Suppressor macrophage treated with lipopolysaccharide for 4 hours (primary cell): ENCODE data around the gene NINL.

Experiments
- DNase-seq: peaks from one replicate; pipeline ENCODE4 v3.0.0-alpha.2; 2020

The NINL gene

GRCh38 chr20:25499031-25499430 lies 86.3 kb downstream of the NINL start:
- DNase-seq = no peak

GRCh38 chr20:25498280-25498606 lies 87.1 kb downstream of the NINL start:
- DNase-seq = no peak

DNA sequence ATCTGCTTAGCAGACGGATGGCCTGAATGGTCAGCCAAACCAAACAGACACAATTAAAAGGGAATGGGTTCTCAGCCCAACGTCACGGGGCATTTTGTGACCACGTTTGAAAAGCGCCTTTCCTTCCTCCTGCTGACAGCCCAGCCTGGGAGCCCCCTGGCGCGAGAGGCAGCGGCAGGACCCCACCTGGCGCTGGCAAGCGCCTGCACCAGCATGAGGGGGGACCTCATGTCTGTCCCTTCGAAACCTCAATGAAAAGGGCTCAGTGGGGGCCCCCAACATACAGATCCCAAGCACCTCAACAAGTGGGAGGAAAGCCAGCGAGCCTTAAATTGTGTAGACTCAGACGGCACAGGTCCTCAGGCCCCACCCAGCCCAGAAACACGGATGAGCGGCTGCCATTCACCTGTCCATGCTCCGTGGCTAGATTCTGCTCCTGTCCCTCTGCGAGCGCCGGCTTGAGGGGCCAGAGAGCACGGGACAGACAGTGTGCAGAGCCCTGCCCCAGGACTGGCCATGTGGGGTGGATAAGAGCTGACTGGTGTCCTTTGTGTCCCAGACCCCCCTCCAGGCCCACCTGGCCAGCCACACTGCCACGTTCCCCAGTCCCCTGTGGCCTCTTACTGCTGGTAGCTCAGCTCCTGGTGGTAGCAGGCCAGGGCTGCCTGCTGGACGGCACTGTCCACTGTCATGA lies 87.6 kb downstream of the NINL start:
- DNase-seq = no peak

GRCh38 chr20:25496968-25497401 lies 88.3 kb downstream of the NINL start:
- DNase-seq = no peak

DNA sequence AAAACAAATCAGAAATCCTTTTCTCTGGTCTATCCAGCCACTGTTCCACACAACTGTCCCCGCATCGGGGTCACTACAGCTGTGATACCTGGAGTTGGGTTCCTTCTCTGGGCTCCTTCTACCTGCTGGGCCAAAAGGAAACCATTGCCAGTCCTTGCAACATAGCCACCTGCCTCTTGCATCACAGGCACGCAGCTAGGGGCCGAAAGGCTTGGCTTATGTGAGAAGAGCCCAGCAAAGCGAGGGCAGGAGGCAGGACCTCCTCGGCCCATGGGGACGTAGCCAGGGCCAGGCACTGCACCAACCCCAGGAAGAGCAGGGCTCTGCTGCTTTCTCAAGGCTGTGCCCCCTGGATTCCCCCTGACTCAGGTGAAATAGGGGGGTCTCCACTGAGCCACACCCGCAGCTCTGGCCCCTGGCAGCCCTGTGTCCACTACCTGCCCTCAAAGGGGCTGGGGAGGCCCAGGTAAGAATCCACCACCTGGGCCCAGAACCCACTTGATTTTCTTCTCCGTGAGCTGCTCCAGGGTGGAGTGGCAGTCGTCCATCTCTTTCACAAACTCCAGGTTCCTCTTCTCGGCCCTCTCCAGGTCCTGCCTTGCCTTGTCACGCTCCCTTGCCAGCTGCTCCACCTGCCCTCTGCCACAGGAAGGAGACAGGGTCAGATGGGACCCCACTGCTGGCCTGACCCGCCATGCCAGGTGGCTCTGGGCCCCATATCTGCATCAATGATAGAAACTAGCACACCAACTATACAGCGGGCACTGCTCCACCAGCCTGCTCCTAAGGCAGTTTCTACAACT lies 89.0 kb downstream of the NINL start:
- no peak for DNase-seq

DNA sequence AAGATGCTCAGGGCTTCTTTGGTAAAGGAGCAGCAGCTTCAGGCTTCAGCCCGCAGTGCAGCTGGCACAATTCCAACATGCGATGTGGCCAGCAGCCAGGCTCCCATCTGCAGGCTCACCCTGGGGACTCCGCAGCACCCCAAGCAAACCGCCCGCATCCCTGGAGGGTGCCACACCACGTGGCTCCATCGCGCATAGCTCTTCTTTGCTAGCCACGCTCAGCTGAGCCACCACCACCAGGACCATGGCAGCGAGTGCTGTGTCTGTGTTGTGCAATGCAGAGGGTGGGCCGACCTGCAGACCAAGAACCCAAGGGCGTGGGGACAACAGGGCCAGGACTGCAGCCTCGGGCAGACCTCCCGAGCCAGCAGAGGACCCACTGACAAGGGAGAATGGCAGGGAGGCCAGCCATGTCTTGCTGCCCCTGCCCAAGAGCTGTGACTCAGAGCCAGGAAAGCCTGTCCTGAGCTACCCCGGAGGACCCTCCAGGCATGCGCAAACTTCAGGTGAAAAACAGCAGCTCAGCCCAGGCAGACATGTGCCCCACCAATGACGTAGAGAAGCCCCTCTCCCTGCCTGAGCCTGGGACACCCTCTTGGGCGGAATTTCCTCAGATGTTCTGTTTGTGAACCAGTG lies 90.0 kb downstream of the NINL start:
- DNase-seq = no peak

DNA sequence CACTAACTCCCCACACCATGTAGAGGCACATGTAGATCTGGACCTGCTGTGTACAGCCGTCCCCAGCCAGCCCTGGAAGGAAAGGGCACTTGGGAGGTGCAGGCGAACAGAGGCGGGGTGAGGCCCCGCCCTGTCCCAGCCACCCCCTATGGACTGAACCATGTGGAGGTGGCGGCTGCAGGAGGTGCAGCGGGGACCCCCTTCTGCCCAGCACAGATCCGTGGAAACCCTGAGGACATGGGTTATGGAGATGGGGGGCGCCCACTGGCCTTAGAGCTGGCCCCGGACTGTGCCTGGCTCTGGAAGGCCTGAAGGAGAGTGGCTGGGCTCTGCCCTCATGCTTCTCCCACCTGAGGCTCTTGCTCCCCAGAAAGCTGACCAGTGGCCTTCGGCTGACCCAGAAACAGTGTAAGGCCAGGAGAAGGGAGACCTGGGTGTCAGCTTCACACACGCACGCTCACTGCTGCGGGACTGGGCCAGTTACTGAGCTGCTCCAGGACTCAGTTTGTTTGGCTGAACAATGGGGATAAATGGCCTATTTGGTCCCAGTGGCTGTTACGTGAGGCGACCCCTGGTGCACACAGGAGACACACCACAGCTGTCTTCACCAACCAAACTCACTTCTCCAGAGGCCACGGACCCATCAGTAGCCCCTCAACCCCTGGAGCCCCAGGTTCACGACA lies 90.7 kb downstream of the NINL start:
- no peak for DNase-seq

GRCh38 chr20:25493748-25494505 lies 91.4 kb downstream of the NINL start:
- DNase-seq = no peak

GRCh38 chr20:25493137-25493536 lies 92.2 kb downstream of the NINL start:
- DNase-seq = no peak

- no peak for DNase-seq
Measured at GRCh38 chr20:25491446-25492038, 93.8 kb downstream of the NINL start.

- no peak for DNase-seq
Measured at GRCh38 chr20:25490656-25491445, 94.5 kb downstream of the NINL start.

GRCh38 chr20:25489221-25489871 lies 96.0 kb downstream of the NINL start:
- DNase-seq = no peak

DNA sequence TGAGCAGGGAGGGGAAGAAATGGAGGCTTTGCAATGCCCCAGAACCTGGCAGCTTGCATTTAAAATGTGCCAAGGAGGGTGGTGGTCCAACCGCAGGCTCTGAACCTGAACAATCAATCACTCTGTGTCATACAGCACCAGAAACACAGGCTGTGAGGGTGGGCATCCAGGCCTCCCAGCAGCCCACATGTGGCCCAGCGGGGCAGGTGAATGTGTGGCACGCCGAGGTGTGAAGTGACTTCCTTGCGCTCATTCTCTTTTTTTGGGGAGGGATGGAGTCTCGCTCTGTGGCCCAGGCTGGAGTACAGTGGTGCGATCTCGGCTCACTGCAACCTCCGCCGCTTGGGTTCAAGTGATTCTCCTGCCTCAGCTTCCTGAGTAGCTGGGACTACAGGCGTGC lies 97.4 kb downstream of the NINL start:
- no peak for DNase-seq

DNA sequence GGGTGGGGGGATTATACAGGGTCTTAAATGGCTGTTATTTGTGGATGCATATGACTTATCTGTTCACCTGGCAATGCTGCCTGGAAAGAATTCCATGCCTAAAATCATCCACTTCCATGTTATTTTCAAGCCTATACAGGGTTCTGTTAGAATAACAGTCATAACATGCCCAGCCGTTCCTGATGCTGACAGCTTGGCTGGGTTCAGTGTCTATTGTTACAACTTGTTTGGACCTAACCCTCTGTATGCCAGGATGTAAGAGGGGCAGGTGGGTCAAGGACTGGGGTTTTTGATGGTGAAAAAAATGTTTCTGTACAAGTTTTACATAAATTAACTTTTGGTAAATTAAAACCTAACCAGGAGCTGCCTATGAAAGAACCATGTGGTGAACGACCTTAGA lies 98.0 kb downstream of the NINL start:
- DNase-seq = no peak

DNA sequence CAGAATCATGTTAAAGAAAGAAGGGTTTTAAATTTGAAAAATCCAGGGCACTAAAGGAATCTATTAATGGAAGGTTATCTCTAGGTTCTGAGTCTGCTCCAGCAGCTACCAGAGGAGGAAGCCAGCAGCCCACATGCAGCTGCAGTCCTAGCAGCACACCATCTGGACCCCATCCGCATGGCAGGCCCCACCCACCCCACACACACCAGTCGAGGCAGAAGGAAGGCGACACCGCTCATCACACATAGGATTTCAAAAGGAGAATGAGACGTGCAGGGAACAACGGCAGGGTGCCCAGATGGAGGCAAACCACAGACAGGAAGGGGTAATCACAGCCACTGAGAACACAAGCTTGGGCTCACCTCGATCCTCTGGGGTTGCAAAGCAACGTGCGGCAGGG lies 99.0 kb downstream of the NINL start:
- no peak for DNase-seq

DNA sequence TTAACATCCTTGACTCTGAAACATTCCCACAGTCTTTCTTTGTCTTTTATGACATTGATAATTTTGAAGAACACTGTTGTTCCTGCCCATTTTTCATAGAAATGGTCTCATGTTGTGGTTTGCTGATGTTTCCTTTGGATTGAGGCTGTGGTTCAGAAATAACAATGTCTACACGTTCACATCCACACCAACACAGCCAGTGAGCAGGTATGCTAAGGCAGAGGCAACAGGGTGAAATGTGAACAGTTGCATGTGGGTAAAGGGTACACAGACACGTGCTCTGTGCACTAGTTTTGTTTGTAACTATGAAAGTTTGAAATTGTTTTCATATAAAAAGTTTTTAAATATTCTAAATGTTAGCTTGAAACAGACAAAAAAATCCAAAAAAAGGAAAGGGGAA lies 99.5 kb downstream of the NINL start:
- no peak for DNase-seq

DNA sequence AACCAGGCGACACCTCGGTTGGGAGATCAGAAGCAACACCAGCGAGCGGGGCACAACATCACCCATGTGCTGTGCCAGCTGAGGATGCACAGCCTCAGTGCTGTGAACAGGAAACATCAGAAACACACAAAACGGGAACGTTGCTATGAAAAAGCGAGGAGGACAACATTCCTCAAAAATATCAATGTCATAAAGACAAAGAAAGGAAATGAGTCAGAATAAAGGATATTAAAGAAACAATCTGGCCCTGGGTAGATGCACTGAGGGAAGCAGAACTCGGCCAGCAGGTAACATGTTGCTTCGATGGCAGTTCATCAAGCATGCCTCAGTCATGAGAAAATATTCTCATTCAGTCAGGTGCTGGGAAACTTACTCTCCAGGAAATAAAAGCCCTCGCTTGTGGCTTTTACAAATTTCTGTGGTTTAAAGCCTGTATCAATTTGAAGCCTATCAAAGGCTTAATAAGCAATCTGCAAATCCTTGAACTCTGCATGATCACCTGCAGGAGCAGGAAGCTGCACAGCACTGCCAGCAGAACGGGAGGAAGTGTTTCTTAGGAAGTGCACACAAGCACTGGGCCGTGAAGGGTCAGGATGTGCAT lies 100.3 kb downstream of the NINL start:
- DNase-seq = no peak

DNA sequence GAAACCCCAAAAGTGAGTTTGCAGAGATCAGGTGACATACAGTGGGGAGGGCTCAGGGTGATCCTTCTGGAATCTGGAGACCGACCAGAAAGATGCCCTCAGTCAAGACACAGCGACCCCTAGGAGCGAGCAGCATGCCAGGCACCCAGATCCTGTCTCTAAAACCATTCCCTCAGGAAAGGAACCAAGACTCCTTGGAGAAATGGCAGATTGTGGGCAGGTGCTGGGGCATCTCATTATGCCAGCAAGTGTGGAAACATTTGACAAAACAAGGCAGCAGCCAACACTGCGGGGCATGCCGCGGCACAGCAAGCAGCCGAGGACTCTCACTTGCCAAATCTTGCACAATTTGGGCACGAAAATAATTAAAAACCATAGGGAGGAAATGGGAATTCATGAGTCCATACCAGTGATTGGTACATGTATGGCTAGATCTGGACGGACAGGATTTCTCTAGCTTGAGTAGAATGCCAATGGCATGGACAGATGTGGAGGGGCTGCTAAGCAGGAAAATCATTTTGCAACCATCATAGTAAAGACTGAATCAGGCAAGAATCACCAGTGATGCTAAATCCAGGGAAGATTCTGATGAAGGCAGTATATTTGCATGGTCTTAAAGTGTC lies 101.0 kb downstream of the NINL start:
- no peak for DNase-seq

GRCh38 chr20:25483431-25484132 lies 101.7 kb downstream of the NINL start:
- DNase-seq = peak; percentile 52

DNA sequence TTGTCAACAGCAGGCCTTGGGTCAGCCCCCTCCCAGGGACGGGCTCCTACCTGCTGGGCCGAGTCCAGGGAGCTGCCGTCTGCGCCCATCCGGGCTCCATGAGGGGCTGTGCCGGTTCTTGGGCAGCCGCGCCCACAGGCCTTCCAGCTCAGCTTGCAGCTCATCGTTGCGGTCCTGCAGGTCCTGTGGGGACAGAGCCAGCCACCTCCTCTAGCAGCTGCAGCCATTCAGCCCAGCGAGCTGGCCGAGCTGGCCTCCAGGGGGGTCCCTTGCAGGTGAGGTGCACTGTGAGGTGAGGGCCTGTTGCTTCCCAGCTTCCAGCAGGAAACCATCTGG lies 103.4 kb downstream of the NINL start:
- DNase-seq = no peak
